HG03159 (cell line): ENCODE data around the gene TMPRSS13.
"Not testable (repeated sequence)": the region's sequence is repeated elsewhere in the genome, so short reads cannot be mapped to it uniquely, and the experiment has no call there.

Experiments
- ATAC-seq: cut with Tn5 transposase; IDR thresholded peaks from one replicate; pipeline ENCODE4 v1.9.1; 2021; ENCODE audit warnings: mild to moderate bottlenecking, moderate library complexity; ENCODE audit not compliant: unreplicated experiment

The TMPRSS13 gene

DNA sequence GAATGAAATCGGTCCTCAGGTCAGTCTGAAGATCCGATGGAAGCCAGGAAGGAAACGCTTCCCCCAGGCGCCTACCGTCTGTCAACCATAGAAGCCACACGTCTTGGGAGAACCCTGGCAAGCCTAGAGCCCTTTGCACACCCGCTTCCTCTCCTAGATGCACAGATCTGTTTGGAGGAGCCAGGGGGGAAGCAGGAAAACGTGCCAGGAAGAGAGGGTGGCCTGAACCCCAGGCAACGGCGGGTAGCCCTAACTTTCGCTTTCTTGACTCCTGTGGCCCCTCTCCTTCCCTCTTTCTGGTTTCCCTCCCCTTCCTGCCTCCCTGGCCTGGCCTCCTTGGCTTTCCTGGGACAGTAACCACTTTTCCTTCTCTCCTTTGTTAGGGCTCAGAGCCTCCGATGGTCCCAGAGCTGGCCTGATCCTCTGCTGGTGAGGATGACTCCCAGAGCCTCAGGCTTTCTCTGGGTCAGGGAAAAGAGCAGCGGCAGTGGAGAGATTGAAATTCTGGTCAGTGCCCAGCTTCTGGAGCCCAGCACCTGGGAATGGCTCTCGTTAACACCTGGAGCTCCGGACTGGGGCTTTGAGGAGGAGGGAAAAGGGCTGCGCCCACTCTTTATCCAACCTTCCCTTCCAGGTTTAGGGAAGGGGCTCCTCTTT lies 54.8 kb downstream of the TMPRSS13 start:
- ATAC-seq = no peak

- no peak for ATAC-seq
These were observed 55.4 kb downstream of the TMPRSS13 start for GRCh38 chr11:117873828-117874125.

- no peak for ATAC-seq
These were observed 56.0 kb downstream of the TMPRSS13 start for GRCh38 chr11:117872975-117873827.

DNA sequence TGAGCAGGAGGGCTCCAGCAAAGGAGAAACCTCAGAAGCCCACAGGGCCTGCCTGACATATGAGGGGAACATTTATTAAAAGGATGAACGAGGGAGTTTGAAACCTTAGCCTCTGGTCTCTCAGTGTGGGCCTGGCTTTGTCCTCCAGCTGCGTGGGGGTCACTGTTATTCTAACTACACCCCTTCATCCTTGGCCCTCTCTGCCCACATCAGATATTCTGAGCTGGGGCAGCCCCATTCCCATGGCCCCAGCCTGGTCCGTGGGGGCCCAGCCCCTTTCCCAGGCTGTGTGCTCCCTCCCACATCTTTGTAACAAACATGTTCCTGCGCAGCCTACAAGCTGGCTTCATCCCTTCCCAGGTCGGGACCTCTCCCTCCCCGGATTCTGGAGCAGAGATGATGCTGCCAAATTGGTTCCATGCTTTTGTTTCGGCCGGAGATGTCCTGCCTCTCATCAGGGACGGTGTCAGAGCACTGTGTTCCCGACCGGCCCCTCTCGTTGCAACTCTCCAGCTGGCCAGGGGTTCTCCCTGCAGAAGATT lies 56.7 kb downstream of the TMPRSS13 start:
- no peak for ATAC-seq

GRCh38 chr11:117871784-117872183 lies 57.4 kb downstream of the TMPRSS13 start:
- no peak for ATAC-seq

DNA sequence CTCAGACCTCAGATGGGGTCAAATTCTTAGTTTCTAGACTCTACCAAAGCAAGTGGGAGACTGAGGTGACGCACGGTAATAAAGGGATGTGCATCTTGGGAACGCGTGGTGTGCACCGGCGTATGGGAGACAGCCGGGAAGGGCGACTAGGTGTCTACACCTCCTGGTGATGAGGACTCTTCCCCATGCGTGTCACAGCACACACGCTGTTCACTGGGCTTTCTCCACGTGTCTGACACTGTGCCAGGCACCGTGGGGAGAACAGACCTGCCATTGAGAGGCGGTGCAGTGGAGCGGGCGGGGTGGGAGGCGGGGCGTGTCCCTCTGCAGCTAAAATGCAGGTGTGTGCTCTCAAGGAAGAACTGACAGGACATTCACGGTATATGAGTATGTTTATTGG lies 58.0 kb downstream of the TMPRSS13 start:
- no peak for ATAC-seq

- no peak for ATAC-seq
These were observed 58.9 kb downstream of the TMPRSS13 start for GRCh38 chr11:117870103-117870952.

- ATAC-seq = no peak
These were observed 59.6 kb downstream of the TMPRSS13 start for GRCh38 chr11:117869604-117870003.

- no peak for ATAC-seq
These were observed 60.2 kb downstream of the TMPRSS13 start for GRCh38 chr11:117868815-117869561.

DNA sequence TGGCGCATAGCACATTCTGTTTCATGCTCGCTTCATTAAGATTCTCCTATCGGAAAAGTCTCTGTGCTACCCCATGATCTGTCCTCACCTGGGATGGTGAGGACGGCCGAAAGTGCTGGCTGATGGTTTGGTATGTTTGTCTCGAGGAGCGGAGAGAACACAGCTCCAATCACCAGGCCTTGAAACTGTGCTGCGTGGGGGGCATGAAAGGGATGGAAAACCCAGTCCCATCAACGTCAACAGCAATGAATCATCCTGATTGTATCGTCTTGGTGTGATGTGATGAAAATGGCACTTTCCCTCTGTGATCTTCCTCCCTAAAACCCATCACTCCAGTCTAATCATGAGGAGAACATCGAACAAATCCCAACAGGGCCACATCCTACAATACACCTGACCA lies 61.1 kb downstream of the TMPRSS13 start:
- ATAC-seq = no peak

- no peak for ATAC-seq
These were observed 62.7 kb downstream of the TMPRSS13 start for GRCh38 chr11:117866526-117866925.

DNA sequence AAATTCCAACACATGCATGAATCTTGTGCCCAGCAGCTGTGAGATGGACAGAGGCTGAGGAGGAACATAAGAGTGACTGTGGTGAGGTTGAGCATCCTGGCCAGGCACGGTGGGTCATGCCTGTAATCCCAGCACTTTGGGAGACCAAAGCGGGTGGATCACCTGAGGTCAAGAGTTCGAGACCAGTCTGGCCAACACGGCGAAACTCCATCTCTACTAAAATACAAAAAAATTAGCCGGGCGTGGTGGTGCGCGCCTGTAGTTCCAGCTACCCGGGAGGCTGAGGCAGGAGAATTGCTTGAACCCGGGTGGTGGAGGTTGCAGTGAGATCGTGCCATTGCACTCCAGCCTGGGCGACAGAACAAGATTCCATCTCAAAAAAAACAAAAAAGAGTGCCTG lies 63.7 kb downstream of the TMPRSS13 start:
- not testable (repeated sequence) for ATAC-seq

DNA sequence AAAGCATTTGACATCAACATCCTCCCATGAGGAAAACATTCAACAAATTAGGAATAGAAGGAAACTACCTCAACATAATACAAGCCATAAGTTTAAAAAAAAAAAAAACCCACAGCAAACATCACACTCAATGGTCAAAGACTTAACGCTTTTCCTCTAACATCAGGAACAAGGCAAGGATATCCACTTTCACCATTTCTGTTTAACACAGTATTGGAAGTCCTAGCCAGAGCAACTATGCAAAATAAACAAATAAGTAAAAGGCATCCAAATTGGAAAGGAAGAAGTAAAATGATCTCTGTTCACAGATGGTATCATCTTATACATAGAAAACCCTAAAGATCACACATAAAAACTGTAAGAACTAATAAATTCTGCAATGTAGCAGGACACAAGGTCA lies 65.8 kb downstream of the TMPRSS13 start:
- ATAC-seq = no peak

DNA sequence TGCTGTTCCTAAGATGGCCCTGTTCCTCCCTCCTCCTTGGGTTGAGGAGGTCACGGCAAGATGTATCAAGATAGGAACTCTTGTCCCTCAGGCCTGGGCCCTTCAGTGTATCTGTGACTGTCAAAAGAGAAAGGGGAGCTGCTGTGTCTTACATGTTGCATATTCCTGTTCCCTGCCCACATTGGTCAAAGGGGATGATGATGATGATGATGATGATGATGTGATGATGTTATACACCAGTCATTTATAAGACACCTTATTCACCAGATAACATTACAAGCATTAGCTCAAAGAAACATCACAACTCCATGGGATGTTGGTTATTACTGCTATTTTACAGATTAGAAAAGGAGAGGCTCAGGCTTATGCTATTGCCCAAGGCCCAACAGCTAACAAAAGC lies 66.4 kb downstream of the TMPRSS13 start:
- ATAC-seq = no peak

GRCh38 chr11:117862019-117862725 lies 67.0 kb downstream of the TMPRSS13 start:
- ATAC-seq = no peak

- no peak for ATAC-seq
These were observed 67.8 kb downstream of the TMPRSS13 start for GRCh38 chr11:117861151-117862018.

DNA sequence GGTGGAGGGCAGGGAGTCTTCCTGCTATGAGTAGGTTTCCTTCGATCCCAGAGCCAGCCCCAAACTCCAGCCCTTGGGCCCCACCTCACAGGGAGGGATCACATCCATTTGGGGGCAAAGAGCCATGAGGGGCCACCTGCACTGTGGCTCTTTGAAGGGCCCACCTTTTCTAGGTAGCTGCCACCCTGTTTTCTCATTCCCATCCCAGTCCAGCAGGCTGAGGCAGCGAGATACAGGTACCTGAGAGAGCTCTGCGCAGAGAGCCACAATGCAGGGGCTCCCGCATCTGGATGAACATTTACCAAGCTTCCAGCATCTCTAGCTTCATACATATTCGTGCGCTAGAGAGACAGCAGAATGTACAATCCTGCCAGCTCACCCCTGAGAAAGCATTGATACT lies 69.1 kb downstream of the TMPRSS13 start:
- no peak for ATAC-seq

DNA sequence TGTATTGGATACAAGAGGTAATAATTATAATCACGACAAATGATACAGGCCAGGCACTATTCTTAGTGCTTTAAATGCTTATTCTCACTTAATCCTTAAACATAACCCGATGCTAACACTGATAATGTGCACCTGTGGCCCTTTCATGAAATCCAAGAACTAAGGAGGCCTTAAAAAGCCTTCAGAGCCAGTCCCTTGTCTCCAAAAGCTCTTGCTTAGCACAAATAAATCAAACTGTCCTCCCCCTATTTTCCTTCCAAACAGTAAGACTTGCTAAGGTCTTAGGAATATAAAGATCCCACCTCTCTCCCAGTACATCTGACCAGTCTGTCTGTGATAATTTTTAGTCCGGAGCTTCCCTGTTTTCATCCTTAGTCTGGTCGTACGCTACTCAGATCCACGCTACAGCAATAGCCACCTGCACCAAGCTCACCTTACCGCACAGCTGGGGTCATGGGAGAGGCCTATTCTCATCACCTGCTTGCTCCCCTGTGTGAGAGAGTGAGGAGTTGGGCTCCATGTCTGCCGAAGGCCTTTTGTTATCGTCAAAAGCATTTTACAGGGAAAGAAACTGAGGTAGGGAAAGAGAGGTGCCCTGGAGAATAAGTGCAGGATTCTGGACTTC lies 69.6 kb downstream of the TMPRSS13 start:
- ATAC-seq = no peak

- no peak for ATAC-seq
These were observed 70.1 kb downstream of the TMPRSS13 start for GRCh38 chr11:117859061-117859460.
